Aorta (tissue), 5 donors: ENCODE results near the gene ATG4A. TPM values are rescaled to one million over a fixed set of nuclear protein-coding genes. Genes with fewer than 3 reads are reported as not detected.

ENCODE experiments used
- ATAC-seq: fragments of 200-7000 bp; cut with Tn5 transposase; one replicate; pipeline ENCODE4 v1.9.1; 2022; ENCODE audit warnings: moderate library complexity; ENCODE audit not compliant: low FRiP score
- DNase-seq, 2 donors: peaks; one replicate each; pipeline ENCODE4 v3.0.0-alpha.2; 2020
- H3K27ac ChIP-seq, 2 donors: one replicate each; pipeline ENCODE4 v1.5.1; 2013; ENCODE audit warnings: low read length in 2 of 2, mild to moderate bottlenecking in 2 of 2, moderate library complexity in 2 of 2, control low read depth in 1 of 2, inconsistent platforms in 1 of 2, low read depth in 1 of 2
- H3K27me3 ChIP-seq, 2 donors: one replicate each; pipeline ENCODE4 v1.6.1; 2013; ENCODE audit warnings: control low read depth in 1 of 2, low read length in 1 of 2, mild to moderate bottlenecking in 1 of 2, moderate library complexity in 1 of 2; ENCODE audit not compliant: insufficient read depth in 2 of 2, control insufficient read depth in 1 of 2
- H3K36me3 ChIP-seq, 2 donors: one replicate each; pipeline ENCODE4 v1.6.1; 2013; ENCODE audit warnings: control low read depth in 1 of 2, low read length in 1 of 2, mild to moderate bottlenecking in 1 of 2; ENCODE audit not compliant: insufficient read depth in 2 of 2, control insufficient read depth in 1 of 2
- H3K4me1 ChIP-seq, 2 donors: one replicate each; pipeline ENCODE4 v1.6.1; 2013; ENCODE audit warnings: low read length in 2 of 2, control low read depth in 1 of 2, mild to moderate bottlenecking in 1 of 2, moderate library complexity in 1 of 2; ENCODE audit not compliant: insufficient read depth in 2 of 2, control insufficient read depth in 1 of 2
- H3K4me3 ChIP-seq, 2 donors: one replicate each; pipeline ENCODE4 v1.5.1; 2013; ENCODE audit warnings: low read length in 2 of 2, control low read depth in 1 of 2, mild to moderate bottlenecking in 1 of 2
- H3K9me3 ChIP-seq: one replicate; pipeline ENCODE4 v1.6.1; 2013; ENCODE audit warnings: mild to moderate bottlenecking, low read length; ENCODE audit not compliant: control insufficient read depth
- WGBS, 2 donors: extraction: QIAGEN DNeasy Blood & Tissue Kit; methylation state at CpG; one replicate each; pipeline ENCODE4 v1.1.7; 2013; 5-methylcytosine and 5-hydroxymethylcytosine counted together
- intact Hi-C, 2 donors: fragments of 100-400 bp; cut with DNase I; formaldehyde crosslinking; loops; one replicate each; pipeline versions ENCODE4 v1.14.2 to v1.15.0; 2022
- long read RNA-seq, 2 donors: library from polyadenylated mRNA; unstranded; transcript quantifications; one replicate each; pipeline ENCODE4 v2.0.0, GENCODE V29; 2020 to 2021
- polyA plus RNA-seq, 2 donors: library from polyadenylated mRNA; stranded (reverse); fragments of 200-250 nt; gene quantifications; one replicate each; pipeline ENCODE4 v1.2.3, GENCODE V29; 2013
- total RNA-seq, 2 donors: library from RNA; stranded (reverse); fragmentation: NEBNext Ultra II Directional; extraction: Animal tissue kit (Norgen Biotek cat#: 25700); gene quantifications; one replicate each; pipeline ENCODE4 v1.2.1, GENCODE V29; 2021
- donor health status: healthy with polysubstance abuse.
- donor health status: Bipolar disorder and iron deficiency.
- donor health status: DM: no; HTN: no; CAD: no.
- donor health status: DM: no; HTN: no; CAD: no.
- donor health status: DM: yes; HTN: yes; CAD: no.

The ATG4A gene
- total RNA-seq (10 to 100 TPM; 10.5 to 12.4 TPM), polyA plus RNA-seq (10 to 100 TPM; 13.8 to 14.4 TPM)
- long read RNA-seq, donor 1, transcript ATG4A-203 (13 exons, 2,315 nt), result major isoform, 28 of 41 reads
- long read RNA-seq, donor 1, partial matches to known transcripts, result 7 of 41 reads
- long read RNA-seq, donor 1, other reads (novel, unspliced or antisense), result 3 of 41 reads
- long read RNA-seq, donor 2, partial matches to known transcripts, result 0 of 4 reads
- long read RNA-seq, donor 2, other reads (novel, unspliced or antisense), result 2 of 4 reads

- DNase-seq, result peak; percentile 96
- WGBS, 2 donors, result 0 to 20% methylated on average over 37 to 47 of the region's 47 CpGs
- peak within 1 kb of the TSS; percentile 28 to 38 for H3K27ac ChIP-seq
- peak; percentile 98 for ATAC-seq
- no peaks in the 10 kb centered on the region for H3K9me3 ChIP-seq
- no peaks in the 10 kb centered on the region for H3K4me1 ChIP-seq
- H3K4me3 ChIP-seq, result peak within 1 kb of the TSS; percentile 45 to 56
- H3K36me3 ChIP-seq, result no peaks in the 10 kb centered on the region
- intact Hi-C loops, result no loop called here
- H3K27me3 ChIP-seq, result no peaks in the 10 kb centered on the region
These were observed at the start of gene ATG4A, which contains the start of gene PSMD10 for GRCh38 chrX:108091264-108091877. Gene ATG4A (plus strand): TSS chrX:108091778. CDS start chrX:108091827, 49 bp downstream. Gene PSMD10 (minus strand): TSS chrX:108091542. CDS start chrX:108091520, 22 bp downstream.

- Histone ChIP-seq H3K4me3 (no peak within 1 kb of the TSS), H3K4me1 (no peaks in the 10 kb centered on the region), H3K27ac (no peak within 1 kb of the TSS), H3K36me3 (no peaks in the 10 kb centered on the region), H3K9me3 (no peaks in the 10 kb centered on the region), H3K27me3 (no peaks in the 10 kb centered on the region)
- WGBS, 2 donors, result 59 to 68% methylated on average over 10 of the region's 10 CpGs
- DNase-seq, result no peak
- intact Hi-C loops, result no loop called here
- no peak for ATAC-seq
These were observed 46.9 kb upstream of the ATG4A start, which contains the start of gene VSIG1 for GRCh38 chrX:108044554-108045256. Gene VSIG1 (plus strand): TSS chrX:108045065. CDS start chrX:108045131, 66 bp downstream.

DNA sequence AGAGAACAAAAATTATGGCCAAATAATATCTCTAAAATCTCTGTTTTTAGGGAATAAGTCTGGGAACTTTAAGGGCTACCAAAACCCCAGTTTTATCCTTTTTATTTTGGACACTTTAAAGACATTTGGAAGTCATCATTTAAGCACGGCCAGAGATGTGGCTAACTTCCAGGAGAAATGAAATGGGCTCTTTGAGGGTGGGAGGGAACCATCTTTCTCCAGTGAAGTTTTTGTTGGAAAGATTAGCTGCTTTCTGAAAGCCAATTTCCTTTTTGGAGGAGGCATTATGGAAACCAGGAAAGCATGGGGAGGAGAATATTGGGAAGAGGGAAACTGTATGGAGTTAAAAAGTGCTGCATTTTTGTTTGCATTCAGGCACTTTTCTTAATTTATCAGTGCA, 41.9 kb upstream of the ATG4A start:
- no peak for ATAC-seq
- H3K27ac ChIP-seq, result no peak overlapping the region
- intact Hi-C loops, result no loop called here
- H3K4me1 ChIP-seq, result no peaks in the 10 kb centered on the region
- no peak overlapping the region for H3K4me3 ChIP-seq
- H3K9me3 ChIP-seq, result no peaks in the 10 kb centered on the region
- DNase-seq, result no peak
- H3K36me3 ChIP-seq, result no peaks in the 10 kb centered on the region
- 10 to 25% methylated on average over 1 of the region's 1 CpG for WGBS, 2 donors
- H3K27me3 ChIP-seq, result no peaks in the 10 kb centered on the region

DNA sequence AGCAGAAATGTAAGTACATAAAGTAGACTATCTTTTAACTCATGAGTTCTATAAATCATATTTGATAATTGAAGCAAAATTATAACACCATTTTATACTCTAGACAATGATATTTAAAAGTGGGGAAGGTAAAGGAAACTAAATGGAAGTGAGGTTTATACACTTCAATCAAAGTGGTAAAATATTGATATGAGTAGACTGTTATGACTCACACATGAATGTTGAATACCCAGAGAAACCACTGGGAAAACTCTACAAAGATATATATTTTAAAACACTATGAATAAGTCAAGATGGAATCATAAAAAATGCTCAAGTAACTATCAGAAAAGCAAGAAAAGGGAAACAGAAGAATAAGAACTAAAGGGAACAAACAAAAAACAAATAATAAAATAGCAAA, 38.4 kb upstream of the ATG4A start:
- Histone ChIP-seq H3K27ac (no peak overlapping the region), H3K4me3 (no peak overlapping the region), H3K27me3 (no peaks in the 10 kb centered on the region), H3K4me1 (no peaks in the 10 kb centered on the region), H3K36me3 (no peaks in the 10 kb centered on the region), H3K9me3 (no peaks in the 10 kb centered on the region)
- DNase-seq, result no peak
- intact Hi-C loops, result no loop called here
- ATAC-seq, result no peak

DNA sequence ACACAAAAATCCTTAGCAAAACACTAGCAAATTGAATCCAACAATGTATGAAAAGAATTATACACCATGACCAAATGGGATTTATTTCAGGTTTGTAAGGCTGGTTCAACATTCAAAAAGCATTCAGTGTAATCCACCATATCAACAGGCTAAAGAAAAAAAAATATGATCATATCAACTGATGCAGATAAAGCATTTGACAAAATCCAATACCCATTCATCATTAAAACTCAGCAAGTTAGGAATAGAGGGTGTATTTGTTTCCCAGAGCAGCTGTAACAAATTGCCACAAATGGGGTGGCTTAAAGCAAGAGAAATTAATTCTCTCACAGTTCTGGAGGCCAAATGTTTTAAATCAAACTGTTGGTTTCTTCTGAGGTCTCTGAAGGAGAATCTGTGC, 36.0 kb upstream of the ATG4A start:
- no peak for ATAC-seq

GRCh38 chrX:108059801-108060200, 31.8 kb upstream of the ATG4A start:
- Histone ChIP-seq H3K4me3 (no peak overlapping the region), H3K27ac (no peak overlapping the region), H3K4me1 (no peaks in the 10 kb centered on the region), H3K36me3 (no peaks in the 10 kb centered on the region), H3K9me3 (no peaks in the 10 kb centered on the region), H3K27me3 (no peaks in the 10 kb centered on the region)
- no peak for ATAC-seq
- WGBS, 2 donors, result 81 to 94% methylated on average over 1 of the region's 1 CpG
- intact Hi-C loops, result loop anchor here in 1 of 2 donors (10.0 kb wide), 1 partner anchor 1165 kb away; no protein-coding TSS in a partner anchor
- DNase-seq, result no peak

More for the DNA sequence above, 36.0 kb upstream of the ATG4A start:
- intact Hi-C loops, result no loop called here
- Histone ChIP-seq H3K4me3 (no peak overlapping the region), H3K4me1 (no peaks in the 10 kb centered on the region), H3K27ac (no peak overlapping the region), H3K9me3 (no peaks in the 10 kb centered on the region), H3K36me3 (no peaks in the 10 kb centered on the region), H3K27me3 (no peaks in the 10 kb centered on the region)
- DNase-seq, result no peak

DNA sequence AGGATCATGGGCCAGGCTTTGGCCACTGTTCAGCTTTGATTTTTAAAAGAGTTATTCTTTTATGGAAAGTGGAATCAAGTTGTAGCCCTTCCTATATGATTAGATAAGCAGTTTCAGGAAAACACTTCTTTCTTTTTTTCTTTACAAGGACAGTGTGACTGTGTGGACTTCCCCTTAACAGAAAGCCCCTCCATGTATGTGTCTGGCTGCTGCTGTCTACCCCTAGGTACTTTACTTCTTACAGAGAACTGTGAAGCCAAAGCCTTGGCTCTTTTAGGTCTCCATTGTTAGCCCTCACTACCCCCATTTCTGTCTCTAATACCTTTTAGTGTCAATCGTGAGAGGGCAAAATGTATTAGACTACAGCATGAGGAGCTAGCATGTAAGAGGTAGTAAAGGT, 27.6 kb upstream of the ATG4A start:
- 75 to 89% methylated on average over 1 of the region's 1 CpG for WGBS, 2 donors
- Histone ChIP-seq H3K4me3 (no peak overlapping the region), H3K27ac (no peak overlapping the region), H3K27me3 (no peaks in the 10 kb centered on the region), H3K36me3 (no peaks in the 10 kb centered on the region), H3K9me3 (no peaks in the 10 kb centered on the region), H3K4me1 (no peaks in the 10 kb centered on the region)
- DNase-seq, result no peak
- intact Hi-C loops, result loop anchor here in 1 of 2 donors (10.0 kb wide), 1 partner anchor 1169 kb away; no protein-coding TSS in a partner anchor
- ATAC-seq, result no peak

DNA sequence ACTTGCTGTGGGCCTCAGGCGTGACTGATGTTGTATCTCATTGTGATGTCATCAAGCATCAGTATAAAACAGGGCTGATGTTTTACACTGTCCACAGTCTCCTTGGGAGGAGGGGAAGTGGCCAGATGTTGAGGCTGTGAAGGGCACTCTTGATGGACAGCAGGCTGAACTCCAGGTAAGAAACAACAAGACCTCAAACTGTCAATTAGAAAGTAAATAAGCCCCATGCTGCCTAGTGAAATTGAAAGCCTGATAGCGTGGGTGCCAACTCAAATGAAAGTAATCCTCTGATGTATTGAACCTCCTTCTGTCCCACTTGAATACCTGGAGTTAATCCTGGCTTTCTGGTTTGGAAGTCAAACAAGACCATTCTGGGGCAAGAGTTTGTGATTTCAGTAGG, 27.0 kb upstream of the ATG4A start:
- Histone ChIP-seq H3K4me3 (no peak overlapping the region), H3K36me3 (no peaks in the 10 kb centered on the region), H3K4me1 (no peaks in the 10 kb centered on the region), H3K27ac (no peak overlapping the region), H3K9me3 (no peaks in the 10 kb centered on the region), H3K27me3 (no peaks in the 10 kb centered on the region)
- WGBS, 2 donors, result 64 to 91% methylated on average over 2 of the region's 2 CpGs
- intact Hi-C loops, result loop anchor here in 1 of 2 donors (10.0 kb wide), 1 partner anchor 1170 kb away; no protein-coding TSS in a partner anchor
- DNase-seq (no peak), ATAC-seq (no peak)
